Lower leg skin (tissue), 3 donors: Measurements from ENCODE around the gene B3GNT2.
"Not testable (repeated sequence)": the region's sequence is repeated elsewhere in the genome, so short reads cannot be mapped to it uniquely, and the experiment has no call there.

Experiments
- POLR2A ChIP-seq, 2 donors: fragments of 450-650 bp; IDR thresholded peaks; one replicate each; pipeline ENCODE4 v1.6.1; 2016 to 2017; ENCODE audit warnings: antibody characterized with exemption in 2 of 2, mild to moderate bottlenecking in 1 of 2, moderate library complexity in 1 of 2
- TF ChIP-seq, protein P1 (sequence below), 3 donors: fragments of 450-650 bp; IDR thresholded peaks; one replicate each; pipeline ENCODE4 v1.5.1; 2016; ENCODE audit warnings: antibody characterized with exemption in 3 of 3, mild to moderate bottlenecking in 3 of 3, moderate library complexity in 2 of 3

DNA sequence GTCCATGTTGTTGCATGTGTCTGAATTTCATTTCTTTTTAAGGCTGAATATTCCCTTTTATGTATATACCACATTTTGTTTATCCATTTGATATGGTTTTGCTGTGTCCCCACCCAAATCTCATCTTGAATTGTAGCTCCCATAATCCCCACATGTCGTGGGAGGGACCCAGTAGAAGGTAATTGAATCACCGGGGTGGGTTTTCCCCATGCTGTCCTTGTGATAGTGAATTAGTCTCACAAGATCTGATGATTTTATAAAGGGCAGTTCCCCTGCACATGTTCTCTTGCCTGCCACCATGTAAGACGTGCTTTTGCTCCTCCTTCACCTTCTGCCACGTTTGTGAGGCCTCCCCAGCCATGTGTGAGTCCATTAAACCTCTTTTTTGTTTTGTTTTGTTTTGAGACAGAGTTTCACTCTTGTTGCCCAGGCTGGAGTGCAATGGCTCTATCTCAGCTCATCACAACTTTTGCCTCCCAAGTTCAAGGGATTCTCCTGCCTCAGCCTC, 72.8 kb downstream of the B3GNT2 start:
- TF ChIP-seq, protein P1, sequence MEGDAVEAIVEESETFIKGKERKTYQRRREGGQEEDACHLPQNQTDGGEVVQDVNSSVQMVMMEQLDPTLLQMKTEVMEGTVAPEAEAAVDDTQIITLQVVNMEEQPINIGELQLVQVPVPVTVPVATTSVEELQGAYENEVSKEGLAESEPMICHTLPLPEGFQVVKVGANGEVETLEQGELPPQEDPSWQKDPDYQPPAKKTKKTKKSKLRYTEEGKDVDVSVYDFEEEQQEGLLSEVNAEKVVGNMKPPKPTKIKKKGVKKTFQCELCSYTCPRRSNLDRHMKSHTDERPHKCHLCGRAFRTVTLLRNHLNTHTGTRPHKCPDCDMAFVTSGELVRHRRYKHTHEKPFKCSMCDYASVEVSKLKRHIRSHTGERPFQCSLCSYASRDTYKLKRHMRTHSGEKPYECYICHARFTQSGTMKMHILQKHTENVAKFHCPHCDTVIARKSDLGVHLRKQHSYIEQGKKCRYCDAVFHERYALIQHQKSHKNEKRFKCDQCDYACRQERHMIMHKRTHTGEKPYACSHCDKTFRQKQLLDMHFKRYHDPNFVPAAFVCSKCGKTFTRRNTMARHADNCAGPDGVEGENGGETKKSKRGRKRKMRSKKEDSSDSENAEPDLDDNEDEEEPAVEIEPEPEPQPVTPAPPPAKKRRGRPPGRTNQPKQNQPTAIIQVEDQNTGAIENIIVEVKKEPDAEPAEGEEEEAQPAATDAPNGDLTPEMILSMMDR (IDR thresholded peaks at IDR 0.05): not testable (repeated sequence)
- not testable (repeated sequence) for TF ChIP-seq POLR2A (IDR thresholded peaks at IDR 0.05)
